HG02678 (cell line): ENCODE measurements around the gene XAF1.
"Not testable (repeated sequence)": the region's sequence is repeated elsewhere in the genome, so short reads cannot be mapped to it uniquely, and the experiment has no call there.

Source experiments
- ATAC-seq: cut with Tn5 transposase; IDR thresholded peaks from one replicate; pipeline ENCODE4 v1.9.1; 2021; ENCODE audit warnings: mild to moderate bottlenecking, moderate library complexity; ENCODE audit not compliant: unreplicated experiment

XAF1 gene, protein sequence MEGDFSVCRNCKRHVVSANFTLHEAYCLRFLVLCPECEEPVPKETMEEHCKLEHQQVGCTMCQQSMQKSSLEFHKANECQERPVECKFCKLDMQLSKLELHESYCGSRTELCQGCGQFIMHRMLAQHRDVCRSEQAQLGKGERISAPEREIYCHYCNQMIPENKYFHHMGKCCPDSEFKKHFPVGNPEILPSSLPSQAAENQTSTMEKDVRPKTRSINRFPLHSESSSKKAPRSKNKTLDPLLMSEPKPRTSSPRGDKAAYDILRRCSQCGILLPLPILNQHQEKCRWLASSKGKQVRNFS

DNA sequence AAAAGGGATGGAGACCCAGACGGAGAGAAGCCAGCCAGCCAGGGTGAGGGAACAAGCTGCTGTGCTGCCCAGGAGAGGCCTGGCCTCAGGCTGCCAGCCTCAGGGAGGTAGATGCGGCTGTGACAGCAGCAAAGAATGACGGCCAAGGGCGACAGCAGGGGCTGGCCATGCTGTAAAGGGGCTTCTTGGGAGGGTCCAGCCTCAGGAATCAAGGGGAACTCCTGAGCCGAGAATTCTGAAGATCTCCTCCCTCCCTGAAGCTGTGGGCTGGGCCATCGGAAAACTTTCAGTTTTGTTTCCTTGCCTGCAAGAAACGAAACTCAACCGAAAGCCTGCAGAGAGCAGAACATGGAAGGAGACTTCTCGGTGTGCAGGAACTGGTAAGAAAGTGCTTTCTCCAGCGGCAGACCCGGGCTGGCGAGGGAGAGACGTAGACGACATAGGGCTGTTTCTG lies at the start of gene XAF1:
Gene XAF1 (plus strand): TSS at position 316 of the 454 bp plus-strand sequence. CDS start 33 bp downstream, at position 349.
- no peak for ATAC-seq

DNA sequence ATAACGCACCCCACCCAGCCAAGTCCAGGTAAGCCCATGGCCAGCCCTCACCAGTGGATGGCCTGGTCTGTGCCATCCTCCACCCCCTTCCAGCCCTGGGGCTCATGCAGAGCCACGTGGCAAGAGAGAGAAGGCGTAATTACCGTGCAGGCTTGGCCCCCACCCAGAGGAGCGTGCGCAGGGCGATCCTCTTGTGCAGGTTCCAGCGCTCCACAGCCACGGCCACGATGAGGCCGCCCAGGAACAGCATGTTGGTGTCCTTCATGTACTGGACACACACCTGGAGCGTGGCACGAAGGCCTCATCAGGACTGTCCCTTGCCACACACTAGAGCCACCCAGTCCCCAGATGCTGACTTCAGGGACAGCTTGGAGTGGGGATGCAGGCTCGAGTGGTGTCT lies 49.3 kb upstream of the XAF1 start:
- no peak for ATAC-seq

DNA sequence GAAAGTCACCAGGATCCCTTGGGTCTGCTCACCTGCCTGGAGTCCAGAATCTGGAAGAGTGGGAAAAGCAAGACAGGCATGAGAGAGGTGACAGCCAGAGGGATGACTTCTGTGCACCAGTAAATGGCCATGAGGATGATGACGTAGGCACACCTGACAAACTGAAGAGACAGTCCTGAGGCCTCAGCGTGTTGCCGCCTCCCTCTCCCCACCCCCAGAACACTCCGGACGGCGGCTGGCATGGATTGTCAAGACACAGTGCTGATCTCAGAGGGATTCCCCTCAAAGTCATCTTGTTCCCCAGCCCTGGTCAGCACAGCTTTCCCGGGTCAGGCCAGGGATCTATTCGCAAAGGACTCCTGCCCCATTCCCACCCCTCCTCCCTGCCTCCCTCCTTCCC lies 48.9 kb upstream of the XAF1 start:
- ATAC-seq, result no peak

DNA sequence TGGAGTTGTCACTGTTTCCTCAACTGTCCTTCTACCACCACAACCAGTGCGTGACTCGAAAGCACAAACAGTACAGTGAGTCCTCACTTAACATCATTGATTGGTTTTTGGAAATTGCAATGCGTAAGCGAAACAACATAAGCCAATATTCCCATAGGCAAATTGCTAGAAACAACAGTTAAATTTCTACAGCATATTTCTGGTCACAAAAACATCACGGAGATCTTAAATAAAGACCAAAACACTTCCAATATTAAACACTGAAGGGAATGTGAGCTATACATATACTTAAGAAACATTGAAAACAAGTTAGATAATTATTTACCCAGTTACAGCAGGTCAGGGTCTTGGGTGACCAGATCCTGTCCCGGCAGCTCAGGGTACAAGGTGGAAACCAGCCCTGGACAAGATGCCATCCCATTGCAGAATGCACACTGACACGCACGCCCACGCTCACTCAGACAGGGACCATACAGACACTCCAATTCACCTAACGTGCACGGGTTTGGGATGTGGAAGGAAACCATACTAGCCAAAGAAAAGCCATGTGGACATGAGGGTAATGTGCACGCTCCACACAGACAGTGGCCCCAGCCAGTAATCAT lies 47.4 kb upstream of the XAF1 start:
- ATAC-seq, result no peak

DNA sequence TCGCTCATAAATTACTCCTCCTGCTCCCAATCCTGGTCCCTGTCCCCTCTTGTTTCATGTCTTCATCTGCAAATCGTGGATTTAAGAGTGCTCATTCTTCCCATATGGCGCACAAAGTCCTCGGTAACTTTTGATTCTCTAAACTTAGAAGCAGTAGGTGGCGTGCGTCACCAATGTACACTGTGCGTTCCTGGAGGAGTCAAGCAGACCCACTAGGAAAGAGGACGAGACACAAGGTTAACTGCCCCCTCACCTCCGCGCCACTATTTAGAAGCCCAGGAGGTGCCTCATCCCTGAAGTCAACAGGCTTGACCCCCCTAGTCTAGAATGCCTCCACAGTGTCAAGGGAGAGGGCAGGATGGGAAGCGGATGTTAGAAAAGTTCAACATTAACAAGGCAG lies 45.5 kb upstream of the XAF1 start:
- no peak for ATAC-seq

DNA sequence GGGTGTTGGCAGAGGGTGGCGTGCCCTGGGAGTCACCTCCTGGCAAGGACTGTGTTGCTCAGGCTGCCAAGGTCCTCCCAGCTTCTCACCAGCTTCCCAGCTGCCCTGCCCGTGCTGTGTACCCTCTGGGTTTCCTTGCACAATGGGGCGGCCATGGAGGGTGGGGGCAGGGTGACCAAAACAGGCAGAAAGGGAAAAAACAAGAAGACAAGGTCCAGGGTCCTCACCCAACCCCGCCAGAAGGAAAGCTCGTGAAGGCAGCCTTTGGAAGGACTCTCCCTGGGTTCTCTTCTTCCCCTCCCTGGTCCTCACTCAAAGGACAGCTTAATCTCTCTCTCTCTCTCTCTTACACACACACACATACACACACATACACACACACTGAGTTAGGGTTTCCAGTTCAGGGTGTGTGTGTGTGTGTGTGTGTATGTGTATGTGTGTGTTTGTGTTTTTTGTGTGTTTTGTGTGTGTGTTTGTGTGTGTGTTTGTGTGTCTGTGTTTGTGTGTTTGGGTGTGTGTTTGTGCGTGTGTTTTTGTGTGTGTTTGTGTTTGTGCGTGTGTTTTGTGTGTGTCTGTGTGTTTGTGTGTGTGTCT lies 44.7 kb upstream of the XAF1 start:
- no peak for ATAC-seq

DNA sequence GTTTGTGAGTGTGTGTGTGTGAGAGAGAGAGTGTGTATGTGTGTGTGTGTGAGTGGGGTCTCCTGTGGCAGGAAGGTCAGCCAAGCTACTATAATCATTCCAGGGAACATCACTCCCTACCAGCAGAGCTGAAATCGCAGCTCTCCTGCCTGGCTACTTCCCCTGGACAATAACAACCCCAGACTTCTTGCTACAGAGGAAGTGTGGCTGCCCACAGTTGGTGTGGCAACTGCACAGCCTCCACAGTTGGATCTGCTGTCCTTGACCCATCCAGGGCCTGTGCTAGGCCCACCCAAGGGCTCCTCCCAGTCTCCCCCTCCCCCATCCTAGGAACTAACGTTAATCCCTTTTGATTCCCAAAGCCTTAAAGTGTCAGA lies 44.2 kb upstream of the XAF1 start:
- no peak for ATAC-seq

DNA sequence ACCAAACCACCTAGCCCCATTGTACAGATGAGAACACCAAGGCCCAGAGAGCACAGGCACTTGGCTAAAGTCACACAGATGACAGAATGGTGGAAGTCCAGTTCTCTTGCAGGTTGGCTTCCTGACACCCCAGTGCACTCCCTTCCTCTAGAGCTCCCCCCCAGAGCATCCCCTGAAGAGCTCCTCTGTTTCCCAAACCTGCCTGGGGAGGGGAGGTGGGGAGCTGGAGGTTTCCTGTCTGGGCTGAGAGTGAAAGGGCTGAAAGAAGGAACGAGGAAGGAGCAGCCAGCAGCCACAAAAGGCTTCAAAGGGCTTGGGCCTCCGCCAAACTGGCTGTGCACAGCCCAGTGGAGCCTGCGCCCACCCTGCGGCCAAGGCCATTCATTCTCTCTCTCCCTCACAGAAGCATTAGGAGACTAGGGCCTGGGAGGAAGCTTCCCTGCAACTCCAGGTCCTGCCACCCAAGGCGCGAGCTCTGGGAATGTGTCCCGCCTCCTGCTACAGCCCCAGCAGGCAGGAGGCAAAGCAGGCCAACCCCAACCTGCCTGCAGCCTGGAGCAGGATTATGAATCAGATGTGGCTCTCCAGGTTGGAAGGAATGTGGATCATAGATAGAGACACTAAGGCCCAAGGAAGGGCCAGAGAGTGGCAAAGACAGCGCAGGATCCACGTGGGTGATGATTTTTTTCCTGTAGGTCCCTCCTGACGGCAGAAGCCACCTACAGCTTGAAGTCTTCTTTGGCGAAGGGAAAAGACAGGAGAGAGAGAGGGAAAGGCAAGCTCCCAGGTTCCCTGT lies 43.6 kb upstream of the XAF1 start:
- ATAC-seq, result no peak

DNA sequence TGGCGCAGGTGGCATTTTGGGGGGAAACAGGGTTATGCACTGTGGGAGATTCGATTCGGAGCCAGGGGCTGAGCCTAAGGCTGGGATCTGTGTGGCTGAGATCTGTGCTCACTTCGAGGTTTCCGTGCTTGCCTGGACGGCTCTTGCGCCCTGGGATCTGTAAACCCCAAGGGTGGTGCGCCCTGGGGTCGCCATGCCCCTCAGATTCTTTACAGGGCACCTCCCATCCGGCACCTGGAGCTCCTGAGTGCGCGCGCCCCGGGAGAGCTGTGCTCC lies 43.1 kb upstream of the XAF1 start:
- ATAC-seq, result no peak

DNA sequence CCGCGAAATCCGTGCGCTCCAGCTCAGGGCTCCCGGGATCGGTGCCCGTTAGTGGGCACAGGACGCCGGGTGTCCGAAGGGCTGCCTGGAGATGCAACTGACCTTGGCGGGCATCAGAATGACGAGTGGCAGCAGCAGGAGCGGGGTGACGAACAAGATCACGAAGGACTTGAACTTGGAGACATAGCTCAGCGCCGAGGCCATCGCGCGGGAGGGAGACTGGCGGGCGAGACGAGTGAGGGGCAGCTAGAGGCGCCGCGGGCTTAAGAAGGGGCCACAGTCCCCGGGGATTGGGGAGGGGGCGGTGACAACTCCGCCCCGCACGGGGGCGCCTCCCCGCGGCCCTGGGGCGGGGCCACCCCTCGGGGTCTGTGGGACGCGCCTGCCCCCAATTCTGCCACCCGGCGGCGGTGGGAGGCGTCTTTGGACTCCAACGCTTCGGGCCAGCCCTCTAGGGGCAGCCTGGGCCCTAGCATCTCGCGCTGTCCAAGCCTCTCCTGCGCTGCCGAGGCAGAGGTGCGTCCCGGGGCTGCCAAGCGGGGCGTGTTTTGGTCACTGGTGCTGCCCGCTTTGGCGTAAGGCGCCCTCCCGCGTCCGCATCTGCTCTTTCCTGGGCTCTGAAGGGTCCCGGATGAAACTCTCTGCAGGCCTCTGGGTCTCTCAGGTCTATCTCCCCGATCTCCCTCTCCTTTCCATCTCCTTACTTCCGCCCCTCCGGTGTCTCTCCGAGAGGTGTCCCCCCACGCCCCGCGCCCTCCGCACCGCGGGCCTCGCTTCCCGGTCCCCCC lies 42.5 kb upstream of the XAF1 start, which contains the start of gene SLC13A5:
Gene SLC13A5 (minus strand): TSS at position 240 of the 788 bp plus-strand sequence. CDS start 36 bp downstream, at position 204.
- ATAC-seq, result no peak

DNA sequence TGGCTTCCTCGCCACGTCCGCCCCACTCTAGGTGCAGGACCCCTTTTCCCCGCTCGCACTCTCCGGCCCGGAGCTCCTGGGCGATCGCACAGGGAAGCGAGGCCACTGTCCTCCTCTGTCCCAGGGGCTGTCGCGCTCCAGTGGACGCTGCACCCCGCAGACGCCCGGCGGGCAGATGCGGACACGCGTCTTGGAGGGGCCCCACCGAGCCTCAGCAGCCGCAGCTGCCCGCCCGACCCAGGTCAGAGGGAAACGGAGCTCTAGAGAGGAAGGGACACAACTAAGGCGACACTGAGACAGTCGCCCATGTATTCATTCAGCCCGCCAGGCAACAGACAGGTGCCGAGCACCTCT lies 42.0 kb upstream of the XAF1 start:
- ATAC-seq, result no peak

DNA sequence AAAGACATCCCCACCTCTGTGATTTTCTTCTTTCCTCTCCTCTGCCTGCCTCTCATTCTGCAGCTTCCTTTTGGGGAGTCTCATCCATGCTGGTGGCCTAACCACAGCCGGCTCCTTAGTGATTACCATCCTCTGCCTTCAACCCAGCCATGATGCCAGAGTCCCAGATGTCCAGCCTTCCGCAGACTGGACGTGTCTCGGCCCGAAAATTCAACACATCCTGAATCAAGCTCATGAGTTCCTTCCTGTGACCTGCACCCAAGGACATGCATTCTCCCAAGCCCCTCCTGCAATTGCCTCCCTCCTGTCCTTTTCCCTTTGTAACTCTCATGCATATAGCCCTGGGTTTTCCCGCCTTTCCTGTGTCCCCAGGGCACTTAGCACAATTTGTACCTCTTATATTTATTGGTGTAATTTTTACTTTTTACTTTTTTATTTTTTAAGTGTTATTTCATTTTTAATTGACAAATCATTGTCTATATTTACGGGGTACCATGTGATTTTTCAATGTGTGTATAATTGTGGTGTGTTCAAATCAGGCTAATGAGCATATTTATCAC lies 41.5 kb upstream of the XAF1 start:
- ATAC-seq, result no peak

DNA sequence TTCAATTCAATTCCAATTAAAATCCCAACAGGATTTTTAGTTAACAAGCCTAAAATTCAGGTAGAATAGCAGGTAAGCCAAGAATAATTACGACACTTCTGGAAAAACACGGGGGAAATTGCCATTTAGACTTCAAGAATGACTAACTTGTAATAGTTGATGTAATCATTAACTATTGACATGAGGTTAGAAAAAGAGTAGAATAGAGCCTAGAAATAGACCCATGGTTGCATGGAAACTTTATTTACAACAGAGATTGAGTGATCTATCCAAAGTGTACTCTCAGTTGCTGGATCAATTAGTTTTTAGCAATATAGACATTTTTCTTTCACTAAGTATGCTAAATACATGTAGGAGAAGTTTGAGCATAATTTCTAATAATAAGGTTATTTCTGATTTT lies 39.1 kb upstream of the XAF1 start:
- no peak for ATAC-seq

DNA sequence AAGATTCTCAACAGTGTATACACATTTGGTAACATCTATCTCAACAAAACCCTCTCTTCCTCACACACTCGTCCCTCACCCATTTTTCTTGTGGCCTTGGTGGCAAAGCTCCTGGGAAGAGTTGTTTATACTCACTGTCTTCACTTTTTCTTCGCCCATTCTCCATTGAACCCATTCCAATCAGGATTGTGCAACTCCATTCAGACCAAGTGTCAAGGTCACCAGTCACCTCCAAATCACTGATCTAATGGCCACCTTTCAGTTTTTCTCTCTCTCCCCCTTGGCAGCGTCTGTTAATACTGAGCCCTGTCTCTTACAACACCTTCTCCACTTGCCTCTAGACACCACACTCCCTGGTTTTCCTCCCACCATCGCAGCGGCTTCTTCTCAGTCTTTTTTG lies 34.1 kb upstream of the XAF1 start:
- ATAC-seq, result no peak

DNA sequence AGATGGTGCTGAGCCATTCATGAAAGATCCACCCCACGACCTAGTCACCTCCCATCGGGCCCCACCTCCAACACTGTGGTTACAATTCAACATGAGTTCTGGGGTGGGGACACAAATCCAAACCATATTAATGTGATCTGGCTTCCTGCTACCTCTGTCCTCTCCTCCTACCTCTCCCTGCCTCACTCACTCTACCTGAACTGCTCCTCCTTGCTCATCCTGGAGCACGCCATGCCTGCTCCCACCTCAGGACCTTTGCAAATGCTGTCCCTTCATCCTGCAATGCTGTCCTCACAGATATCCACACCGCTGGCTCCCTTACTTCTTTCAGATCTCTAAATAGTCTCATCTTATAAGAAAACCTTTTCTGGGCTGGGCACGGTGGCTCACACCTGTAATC lies 31.8 kb upstream of the XAF1 start:
- no peak for ATAC-seq

DNA sequence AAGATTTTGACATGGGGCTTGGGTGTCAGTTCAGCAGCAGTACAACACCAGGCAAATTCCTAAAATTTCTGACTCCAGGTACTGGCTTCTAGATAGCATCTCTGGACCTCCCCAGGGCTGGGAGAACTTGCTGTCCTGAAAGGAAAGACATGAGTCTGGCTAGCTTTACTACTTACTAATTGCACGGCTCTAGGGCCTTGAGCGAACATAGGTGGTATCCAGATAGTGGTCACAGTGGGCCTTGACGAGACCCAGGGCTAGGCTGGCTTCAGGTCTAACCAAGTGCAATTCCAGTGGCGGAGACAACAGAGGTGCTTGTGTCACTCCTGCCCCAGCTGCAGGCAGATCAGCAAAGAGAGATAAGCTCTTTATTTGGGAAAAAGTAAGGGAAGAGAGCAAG lies 26.3 kb upstream of the XAF1 start:
- ATAC-seq, result no peak

DNA sequence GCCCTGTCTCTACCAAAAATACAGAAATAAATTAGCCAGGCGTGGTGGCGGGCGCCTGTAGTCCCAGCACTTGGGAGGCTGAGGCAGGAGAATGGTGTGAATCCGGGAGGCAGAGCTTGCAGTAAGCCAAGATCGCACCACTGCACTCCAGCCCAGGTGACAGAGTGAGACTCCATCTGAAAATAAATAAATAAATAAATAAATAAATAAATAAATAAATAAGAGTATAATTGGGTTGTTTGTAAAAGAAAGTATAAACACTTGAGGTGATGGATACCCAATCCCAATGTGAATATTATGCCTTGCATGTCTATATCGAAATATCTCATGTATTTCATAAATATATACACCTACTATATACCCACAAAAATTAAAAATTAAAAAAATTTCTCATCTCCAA lies 9.2 kb upstream of the XAF1 start:
- ATAC-seq, result not testable (repeated sequence)

DNA sequence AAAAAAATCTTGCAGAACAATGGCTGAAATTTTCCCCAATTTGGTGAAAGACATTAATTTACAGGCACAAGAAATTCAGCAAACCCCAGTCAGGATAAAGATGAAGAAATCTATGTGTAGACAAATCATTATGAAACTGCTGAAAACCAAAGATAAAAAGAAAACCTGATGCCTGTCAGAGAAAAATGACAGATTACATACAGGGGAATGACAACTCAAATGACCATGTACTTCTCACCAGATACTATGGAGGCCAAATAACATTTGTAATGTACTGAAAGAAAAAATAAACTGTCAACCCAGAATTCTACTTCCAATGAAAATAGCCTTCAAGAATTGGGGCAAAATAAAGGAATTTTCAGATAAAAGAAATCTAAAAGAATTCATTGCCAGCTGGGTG lies 7.2 kb upstream of the XAF1 start:
- no peak for ATAC-seq

DNA sequence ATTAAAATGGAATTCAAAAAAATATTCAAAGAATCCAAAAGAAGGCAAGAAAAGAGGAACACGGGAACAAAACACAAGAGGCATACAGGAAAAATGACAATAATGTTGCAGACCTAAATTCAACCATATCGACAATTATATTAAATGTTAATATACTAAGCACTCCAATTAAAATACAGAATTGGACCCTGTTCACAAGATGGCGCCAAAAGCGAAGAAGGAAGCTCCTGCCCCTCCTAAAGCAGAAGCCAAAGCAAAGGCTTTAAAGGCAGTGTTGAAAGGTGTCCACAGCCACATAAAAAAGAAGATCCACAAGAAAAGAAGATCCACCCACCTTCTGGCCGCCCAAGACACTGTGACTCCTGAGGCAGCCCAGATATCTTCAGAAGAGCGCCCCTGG lies 6.3 kb upstream of the XAF1 start:
- ATAC-seq, result no peak

DNA sequence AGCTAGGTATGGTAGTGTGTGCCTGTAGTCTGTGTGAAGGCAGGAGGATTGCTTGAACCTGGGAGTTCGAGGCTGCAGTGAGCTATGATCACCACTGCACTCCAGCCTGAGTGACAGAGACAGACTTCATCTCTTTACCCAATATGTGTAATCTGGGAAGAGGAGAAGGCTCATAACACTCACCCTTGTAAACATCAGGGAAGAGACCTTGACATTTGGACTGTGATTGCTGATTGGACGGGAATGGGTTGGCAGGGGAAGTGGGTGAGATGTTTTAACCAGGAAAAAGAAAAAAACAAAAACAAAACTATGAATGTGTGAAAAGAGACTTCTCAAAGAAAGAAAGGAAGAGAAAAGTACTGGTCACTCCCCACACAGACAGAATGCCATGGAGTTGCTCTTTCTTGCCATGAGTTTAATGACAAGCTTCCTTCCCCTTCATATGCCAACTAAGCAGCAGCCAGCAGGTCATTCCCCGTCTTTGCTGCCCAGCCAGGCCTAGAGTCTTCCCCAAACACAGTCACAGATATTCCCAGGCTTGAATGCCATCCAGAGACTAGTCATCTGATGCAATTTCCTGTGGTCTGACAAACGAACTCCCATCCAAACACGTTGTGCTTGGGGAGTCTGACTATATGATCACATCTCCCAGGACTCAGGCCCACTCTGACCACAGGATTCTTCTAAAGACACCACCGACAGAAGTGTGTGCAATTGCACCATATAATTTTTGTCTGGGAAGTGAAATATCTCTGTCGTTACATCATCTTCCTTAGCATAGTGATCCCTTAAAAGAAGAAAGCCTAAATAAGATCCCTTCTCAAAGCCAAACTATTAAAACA lies 3.6 kb upstream of the XAF1 start:
- ATAC-seq, result no peak
